Tibial nerve (tissue), 4 donors: ENCODE results near the gene DNMT3A.

Experiments
- CTCF ChIP-seq, 5 experiments: fragments of 200-600 bp in 3 of 5; fragments of 450-650 bp in 2 of 5; sonication (generic) in 3 of 5; IDR thresholded peaks; one replicate each; pipeline ENCODE4 v1.5.1; 2016 to 2019; ENCODE audit warnings: antibody characterized with exemption in 5 of 5, mild to moderate bottlenecking in 3 of 5, moderate library complexity in 2 of 5
- EP300 ChIP-seq, 2 donors: sonication (generic); formaldehyde crosslinking; IDR thresholded peaks; one replicate each; pipeline ENCODE4 v1.6.1; 2017; ENCODE audit warnings: antibody characterized with exemption in 2 of 2, mild to moderate bottlenecking in 1 of 2

- TF ChIP-seq CTCF (IDR thresholded peaks at IDR 0.05) = no peak
- TF ChIP-seq EP300 (IDR thresholded peaks at IDR 0.05) = no peak
Measured at GRCh38 chr2:25361261-25362048, 19.7 kb upstream of the DNMT3A start.
